ENCODE results near the gene RAB22A. TPM values are rescaled to one million over a fixed set of nuclear protein-coding genes. Genes with fewer than 3 reads are reported as not detected.
"Not testable (repeated sequence)": the region's sequence is repeated elsewhere in the genome, so short reads cannot be mapped to it uniquely, and the experiment has no call there.

RAB22A gene
- total RNA-seq, 1 donor, result 7.8 TPM

DNA sequence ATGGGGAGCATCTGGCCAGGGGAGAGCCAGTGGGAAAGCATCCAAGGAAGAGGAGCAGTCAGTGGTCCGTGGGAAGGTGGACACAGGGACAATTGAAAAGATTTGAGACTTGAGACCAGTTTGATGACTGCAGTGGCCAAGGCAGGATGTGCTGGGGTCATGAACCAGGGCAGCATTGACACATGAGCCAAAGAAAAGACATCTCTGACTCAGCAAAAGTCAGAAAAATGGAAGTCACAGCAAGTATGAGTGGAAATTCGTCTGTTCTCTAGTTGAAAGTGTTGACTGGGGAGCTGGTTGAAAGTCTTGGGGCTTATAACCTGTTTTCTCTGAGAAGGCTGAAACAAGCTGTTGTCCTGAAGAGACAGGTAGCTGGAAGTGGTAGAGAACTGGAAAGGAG is 31.3 kb downstream of the RAB22A start:
- DNase-seq (ENCODE audit: low read depth in 2 of 3, low spot score in 2 of 3), result no peak

DNA sequence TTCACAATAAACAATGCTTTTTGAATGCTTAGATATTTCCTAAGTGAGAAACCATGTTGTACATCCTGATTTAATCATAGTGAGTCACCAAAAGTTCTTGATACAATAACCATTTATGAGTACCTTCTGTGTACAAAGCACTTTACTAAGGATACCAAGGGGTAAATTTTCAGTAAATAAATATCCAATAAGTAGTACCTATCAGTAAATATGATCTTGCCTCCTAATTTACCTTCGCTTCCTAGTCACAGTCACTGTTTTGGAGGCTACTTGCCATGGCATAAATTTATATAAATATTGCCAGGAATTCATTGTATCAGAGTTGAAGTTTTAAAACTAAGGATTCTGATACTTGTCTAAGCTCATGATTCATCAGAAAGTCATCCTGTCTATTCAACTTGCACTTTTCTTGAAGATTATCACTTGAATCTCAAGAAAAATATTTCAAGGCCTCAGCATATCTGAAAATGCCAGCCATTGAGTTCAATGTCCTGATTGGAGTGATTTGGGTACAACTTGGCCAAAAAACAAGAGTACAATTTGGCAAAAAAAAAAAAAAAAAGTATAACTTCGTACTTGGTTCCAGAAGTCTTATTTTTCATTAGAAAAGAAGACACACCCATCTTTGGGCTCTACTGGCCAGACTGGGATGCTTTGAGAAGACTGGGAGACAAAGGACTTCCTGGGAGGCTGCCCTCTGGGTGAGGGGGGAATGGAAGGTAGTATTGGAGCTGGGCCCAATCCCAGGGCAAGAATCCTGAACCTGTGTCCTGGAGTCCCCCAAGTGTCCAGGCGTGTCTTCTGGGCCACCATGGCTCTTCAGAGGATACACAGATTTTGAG is 32.8 kb downstream of the RAB22A start:
- no peak for DNase-seq (ENCODE audit: low read depth in 2 of 3, low spot score in 2 of 3)

GRCh38 chr20:58344741-58345140 is 35.2 kb downstream of the RAB22A start:
- no peak for DNase-seq (ENCODE audit: low read depth in 2 of 3, low spot score in 2 of 3)

GRCh38 chr20:58349570-58349969 is 40.1 kb downstream of the RAB22A start:
- DNase-seq (ENCODE audit: low read depth in 2 of 3, low spot score in 2 of 3), result no peak

- DNase-seq (ENCODE audit: low read depth in 2 of 3, low spot score in 2 of 3), result no peak
These were observed 43.0 kb downstream of the RAB22A start for GRCh38 chr20:58352468-58352867.

DNA sequence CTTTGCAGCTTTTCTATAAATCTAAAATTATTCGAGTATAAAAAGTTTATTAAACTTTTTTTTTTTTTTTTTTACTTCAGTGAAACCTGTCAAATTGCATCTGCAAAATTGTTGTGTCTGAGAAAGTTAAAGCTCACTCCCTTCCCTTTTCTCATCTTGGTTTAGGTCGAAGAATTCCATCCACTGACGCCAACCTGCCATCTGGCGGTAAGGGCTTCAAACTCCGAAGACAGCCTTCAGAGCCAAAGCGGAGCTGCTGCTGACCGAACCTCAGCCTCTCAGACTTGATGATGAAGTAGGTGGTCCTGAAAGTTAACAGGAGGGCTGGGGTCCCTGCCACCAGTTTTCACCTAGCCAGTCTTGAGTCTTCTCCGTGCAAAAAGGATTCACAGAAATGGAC is 49.9 kb downstream of the RAB22A start:
- no peak for DNase-seq (ENCODE audit: low read depth in 2 of 3, low spot score in 2 of 3)

GRCh38 chr20:58360936-58361335 is 51.4 kb downstream of the RAB22A start:
- no peak for DNase-seq (ENCODE audit: low read depth in 2 of 3, low spot score in 2 of 3)

DNA sequence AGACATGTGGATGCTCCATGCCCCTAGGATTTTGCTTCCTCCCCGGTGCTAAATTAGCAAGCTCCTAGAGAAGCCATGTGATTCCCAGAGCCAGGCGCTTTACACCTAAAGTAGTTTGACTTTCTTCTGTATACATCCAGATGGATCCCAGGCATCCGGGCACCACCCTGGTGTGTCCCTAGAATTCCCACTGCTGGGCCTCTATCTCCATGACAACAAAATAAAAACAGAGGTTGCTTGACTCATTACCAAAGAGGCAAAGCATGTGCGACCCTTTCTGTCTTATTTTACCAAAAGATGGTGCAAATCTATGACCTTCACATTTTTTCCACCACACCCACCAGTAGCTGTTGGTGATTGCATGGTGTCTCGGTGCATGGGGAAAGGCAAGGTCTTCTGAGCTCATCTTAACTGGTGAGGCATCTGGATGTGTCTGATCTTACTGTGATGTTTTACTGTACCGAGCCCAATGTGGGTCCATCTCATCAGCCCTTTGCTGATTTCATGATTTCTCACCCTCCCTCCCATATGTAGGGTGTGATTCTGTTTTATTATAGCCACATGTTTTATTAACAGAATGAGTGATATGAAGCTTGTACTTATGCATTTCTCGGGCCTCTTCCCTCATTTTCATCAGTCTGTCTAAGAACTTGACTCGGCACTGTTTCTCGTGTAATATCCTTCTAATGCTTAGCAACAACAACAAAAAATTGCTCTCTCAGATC is 52.1 kb downstream of the RAB22A start:
- no peak for DNase-seq (ENCODE audit: low read depth in 2 of 3, low spot score in 2 of 3)

DNA sequence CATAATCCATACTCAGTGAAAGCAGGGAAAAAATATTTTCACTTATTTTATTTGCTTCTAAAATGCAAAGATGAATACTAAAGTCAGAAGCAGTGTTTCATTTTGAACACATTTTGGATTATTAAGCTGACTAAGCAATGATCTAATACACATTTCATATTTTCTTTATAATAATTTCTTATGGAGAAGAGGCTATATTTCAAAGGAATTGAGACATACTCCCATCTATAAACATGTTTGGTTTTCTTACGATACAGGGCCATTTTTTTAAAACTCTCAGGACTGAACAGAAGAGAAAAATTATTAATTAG is 52.6 kb downstream of the RAB22A start:
- no peak for DNase-seq (ENCODE audit: low read depth in 2 of 3, low spot score in 2 of 3)

DNA sequence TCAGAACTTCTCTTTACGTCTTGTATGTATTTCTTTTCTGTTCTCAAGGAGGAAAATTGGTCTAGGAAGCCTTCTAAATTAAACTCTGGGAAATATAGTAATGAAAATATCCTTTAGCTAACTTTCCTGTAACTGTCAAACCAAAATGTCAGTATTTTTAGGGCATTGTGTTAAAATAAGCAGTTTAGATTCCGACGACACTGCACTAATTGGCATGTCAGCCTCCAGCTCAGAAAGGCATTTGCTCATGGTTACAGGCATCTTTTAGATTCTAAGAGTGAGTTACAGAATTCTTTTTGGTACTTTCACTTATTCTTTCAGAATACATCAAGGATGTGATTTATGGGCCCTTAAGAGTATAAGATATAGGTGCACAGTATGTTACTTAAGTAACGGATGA is 53.5 kb downstream of the RAB22A start:
- DNase-seq (ENCODE audit: low read depth in 2 of 3, low spot score in 2 of 3), result no peak

- DNase-seq (ENCODE audit: low read depth in 2 of 3, low spot score in 2 of 3), result no peak
These were observed 57.4 kb downstream of the RAB22A start for GRCh38 chr20:58366866-58367265.

DNA sequence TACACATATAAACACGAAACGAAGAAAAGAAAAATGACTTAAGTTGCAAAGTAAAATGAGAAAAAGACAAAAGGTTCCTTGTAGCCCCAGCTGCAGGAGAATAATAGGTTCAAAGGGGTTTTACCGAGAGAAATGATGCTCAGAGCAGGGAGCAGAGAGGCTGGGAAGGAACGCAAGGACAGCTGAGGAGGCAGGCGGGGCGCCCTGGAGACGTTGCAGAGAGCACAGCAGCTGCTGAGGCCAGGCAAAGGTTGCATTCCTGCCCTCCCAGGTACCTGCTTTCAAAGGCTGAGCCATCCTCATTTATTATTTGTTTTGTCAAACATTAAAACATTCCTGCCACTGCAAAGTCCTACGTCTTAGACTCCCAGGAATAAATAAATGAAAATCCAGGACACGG is 63.3 kb downstream of the RAB22A start:
- DNase-seq (ENCODE audit: low read depth in 2 of 3, low spot score in 2 of 3), result no peak

DNA sequence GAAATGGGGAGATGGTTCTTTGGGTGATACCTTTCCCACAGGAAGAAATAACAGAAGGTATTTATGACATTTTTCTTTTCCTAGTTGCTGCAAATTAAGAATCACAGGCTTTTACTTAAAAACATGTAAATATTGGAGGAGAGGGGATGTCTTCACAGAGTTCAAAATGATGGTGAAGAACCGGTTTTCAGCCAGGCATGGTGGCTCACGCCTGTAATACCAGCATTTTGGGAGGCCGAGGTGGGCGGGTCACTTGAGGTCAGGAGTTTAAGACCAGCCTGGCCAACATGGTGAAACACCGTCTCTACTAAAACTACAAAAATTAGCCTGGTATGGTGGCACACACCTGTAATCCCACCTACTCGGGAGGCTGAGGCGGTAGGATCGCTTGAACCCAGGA is 63.8 kb downstream of the RAB22A start:
- DNase-seq (ENCODE audit: low read depth in 2 of 3, low spot score in 2 of 3), result not testable (repeated sequence)

DNA sequence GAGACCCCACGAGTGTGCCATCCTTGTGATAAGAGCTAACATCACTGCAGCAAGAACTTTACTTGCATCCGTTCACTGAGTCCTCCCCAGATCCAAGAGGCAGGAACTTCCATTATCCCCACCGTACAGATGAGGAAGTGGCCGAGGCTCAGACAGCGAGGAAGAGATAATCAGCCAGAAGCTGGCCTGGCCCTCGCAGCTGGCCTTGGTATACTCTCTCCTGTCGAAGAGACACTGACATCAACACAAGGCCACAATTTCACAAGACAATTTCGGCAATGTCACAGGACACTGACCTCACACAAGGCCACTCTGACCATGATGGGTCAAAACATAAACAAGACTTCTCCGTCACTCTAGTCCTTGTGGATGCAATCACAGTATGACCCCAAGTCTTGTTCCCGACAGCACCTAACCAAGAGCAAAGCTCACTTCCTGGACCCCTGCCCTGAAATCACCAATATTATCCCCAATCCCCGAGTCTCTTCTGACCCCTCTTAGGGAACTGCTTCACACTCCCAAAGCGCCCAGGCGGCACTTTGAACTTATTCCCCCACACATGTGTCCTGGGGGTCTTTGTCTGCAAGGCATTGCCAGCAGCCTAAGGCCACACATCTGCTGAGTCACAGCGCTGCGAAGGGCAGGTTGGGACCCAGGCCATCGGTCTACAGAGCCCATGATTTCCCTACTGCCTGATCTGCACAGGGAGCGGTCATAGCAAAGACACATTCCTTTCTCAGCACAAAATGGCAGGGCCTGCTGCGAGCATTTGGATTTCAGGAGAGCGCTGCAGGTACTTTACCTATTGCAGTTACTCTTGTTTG is 64.7 kb downstream of the RAB22A start:
- DNase-seq (ENCODE audit: low read depth in 2 of 3, low spot score in 2 of 3), result peak in 1 of 3 donors; percentile 16

DNA sequence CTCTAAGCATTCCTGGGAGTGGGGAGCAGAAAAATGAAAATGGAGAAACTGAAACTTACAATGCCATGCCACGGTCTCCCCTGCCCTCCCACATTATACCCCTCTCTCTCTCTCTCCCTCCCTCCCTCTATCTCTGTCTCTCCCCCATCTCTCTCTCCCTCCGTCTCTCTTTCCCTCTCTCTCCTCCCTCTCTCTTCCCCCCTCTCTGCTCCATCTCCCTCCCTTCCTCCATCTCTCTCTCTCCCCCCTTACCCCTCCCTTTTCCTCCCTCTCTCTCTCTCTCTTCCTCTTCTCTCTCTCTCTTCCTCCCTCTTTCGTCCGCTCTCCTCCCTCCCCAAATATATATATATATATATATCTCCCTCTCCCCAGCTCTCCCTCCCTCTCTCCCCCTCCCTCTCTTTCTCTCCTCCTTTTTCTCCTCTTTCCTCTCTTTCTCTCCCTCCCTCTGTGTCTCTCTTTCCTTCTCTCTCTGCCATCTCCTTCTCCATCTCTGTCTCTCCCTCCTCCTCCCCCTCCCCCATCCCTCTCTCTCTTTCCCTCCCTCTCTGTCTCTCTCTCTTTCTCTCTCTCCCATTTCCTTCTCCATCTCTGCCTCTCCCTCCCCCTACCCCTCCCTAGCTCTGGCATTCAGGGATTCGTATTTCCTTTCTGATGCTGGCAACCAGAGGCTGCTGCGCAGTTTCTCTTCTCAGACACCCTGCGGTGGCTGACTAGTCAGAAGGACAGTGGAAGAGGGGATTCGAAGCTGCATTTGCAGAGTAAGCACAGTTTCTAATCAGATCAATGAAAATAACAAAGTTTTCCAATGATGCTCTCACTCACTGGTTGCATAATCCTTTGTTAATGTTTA is 65.6 kb downstream of the RAB22A start:
- no peak for DNase-seq (ENCODE audit: low read depth in 2 of 3, low spot score in 2 of 3)

- no peak for DNase-seq (ENCODE audit: low read depth in 2 of 3, low spot score in 2 of 3)
These were observed 66.3 kb downstream of the RAB22A start for GRCh38 chr20:58375759-58376352.

DNA sequence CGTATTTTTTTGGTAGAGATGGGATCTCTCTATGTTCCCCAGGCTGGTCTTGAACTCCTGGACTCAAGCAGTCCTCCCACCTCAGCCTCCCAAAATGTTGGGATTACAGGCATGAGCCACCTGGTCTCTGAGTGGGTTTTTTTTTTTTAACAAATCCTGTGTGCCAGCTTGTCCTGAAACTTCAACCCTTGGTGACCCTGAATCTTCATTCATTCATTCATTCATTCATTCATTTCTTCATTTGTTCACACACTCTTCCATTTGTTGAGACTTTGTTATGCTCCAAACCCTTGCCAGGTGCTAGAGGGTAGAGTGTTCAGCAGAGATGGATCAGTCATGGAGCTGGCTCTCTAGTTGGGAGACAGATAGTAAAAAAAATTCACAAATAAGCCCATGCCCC is 67.5 kb downstream of the RAB22A start:
- DNase-seq (ENCODE audit: low read depth in 2 of 3, low spot score in 2 of 3), result no peak

DNA sequence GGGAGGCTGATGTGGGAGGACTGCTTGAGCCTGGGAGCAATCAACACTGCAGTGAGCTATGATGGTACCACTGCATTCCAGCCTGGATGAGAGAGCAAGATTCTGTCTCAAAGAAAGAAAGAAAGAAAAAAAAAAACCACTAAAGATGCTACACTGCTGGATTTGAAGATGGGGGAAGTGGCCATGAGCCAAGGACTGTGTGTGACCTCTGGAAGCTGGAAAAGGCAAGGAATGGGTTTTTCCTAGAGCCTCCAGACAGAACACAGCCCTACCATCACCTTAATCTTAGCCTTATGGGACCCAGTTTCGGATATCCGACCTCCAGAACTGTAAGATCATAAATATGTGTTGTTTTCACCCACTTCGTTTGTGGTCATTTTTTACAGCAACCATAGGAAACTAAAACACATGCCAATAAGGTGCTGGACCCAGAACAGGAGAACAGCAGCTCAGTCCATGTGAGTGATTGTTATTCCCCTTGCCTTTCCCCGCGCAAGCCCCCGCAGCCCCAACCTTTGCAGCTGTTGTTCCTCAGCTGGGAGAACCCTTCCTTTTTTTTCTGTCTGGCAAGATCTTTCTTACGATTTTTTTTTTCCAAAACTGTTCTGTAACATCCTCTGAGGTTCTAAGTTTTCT is 68.4 kb downstream of the RAB22A start:
- no peak for DNase-seq (ENCODE audit: low read depth in 2 of 3, low spot score in 2 of 3)

DNA sequence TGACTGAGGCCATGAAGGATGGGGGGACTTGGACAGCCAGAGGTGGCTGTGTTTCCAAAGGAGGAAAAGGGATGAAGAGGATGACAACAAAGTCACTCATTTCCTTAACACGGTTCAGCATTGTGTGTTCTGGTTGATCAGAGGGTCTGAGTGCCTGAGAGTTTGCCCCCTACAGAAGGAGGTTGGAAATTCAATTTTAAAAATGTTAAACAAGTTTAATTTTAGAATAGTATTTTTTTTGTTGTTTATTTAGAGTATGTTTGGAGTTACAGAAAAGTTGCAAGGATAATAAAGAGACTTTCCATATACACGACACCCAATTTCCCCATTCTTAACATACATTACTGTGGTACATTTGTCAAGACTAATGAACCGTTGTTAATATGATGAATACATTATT is 69.2 kb downstream of the RAB22A start:
- no peak for DNase-seq (ENCODE audit: low read depth in 2 of 3, low spot score in 2 of 3)

DNA sequence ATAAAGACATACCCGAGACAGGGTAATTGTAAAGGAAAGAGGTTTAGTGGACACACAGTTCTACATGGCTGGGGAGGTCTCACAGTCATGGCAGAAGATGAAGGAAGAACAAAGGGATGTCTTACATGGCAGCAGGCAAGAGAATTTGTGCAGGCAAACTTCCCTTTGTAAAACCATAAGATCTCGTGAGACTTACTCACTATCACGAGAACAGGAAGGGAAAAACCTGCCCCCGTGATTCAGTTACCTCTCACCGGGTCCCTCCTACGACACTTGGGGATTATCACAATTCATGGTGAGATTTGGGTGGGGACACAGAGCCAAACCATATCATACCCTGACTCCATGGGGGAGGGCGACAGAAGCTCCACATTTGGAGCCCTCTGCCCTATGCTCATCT is 72.1 kb downstream of the RAB22A start:
- no peak for DNase-seq (ENCODE audit: low read depth in 2 of 3, low spot score in 2 of 3)

Measured in hematopoietic multipotent progenitor cell (in vitro differentiated cells).